A549 treated with RU486 at 1 μM for 4 hours (cell line): ENCODE results near the gene IFTAP. TPM values are rescaled to one million over a fixed set of nuclear protein-coding genes. Genes with fewer than 3 reads are reported as not detected.

ENCODE experiments used
- total RNA-seq: library from RNA; stranded (reverse); fragments of 200-300 nt; extraction: Qiagen RNA extraction; gene quantifications from 5 replicates; pipeline ENCODE4 v1.2.3, GENCODE V29; 2022; ENCODE audit warnings: low read depth

Gene IFTAP, protein sequence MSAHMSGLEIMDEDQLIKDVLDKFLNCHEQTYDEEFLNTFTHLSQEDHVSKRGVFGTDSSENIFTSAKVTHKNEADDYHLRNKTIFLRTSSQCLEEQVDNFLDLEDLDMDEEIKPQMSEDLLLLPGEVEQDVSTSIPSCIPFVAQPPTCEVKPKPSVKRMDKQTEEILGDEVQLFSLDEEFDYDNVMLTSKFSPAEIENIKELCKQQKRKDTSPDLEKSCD
- total RNA-seq, result 14.2 to 20.8 TPM (median 15.9 TPM) in 5 replicates

DNA sequence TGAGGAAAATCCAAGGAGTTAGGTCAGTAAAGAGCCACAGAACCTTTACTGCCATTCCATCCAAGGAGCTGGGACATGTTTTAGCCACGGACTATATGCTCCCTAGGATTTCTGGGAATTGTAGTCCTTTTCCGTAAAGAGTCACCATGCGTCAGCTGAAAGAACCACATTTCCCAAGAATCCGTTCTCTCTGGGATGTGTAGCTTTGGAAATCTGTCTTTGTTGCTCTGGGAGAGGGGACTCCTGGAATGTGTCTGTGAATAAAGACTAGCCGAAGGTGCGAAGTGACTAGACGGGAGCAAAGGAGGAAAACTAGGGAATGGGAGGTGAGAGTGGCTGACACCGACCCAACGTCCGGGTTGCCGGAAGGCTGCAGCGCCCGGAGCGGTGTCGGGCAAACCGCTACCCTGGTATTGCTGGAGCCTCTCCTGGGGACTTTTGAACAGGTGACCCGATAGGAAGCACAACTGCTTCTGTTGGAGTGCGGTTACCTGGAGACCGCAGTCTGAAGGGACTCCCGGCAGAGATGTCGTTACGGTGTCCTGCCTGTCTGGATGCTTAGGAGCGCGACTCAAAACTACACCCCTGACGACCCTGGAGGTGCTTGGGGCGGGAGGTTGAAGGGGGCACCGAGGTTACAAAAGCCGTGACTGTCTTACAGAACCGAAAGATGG is at the start of gene IFTAP:
Gene IFTAP (plus strand): TSS at position 187 of the 674 bp plus-strand sequence. CDS start 15,602 bp downstream, outside the sequence.

DNA sequence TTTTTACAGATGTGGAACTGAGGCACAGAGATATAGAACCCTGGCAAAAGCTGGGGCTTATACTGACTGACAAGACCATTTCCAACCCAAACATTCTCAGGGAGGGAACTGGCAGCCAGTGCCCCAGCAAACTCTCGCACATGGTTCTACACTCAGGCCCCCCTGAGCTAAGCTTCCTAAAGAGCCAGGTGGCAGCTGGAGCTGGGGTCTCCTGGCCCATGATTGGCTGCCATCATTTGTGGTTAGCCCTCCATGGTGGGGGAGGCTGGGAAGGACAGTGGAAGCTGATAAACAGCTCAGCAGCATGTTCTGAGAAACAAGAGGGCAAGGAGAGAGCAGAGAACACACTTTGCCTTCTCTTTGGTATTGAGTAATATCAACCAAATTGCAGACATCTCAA is 26.6 kb upstream of the IFTAP start, which contains the start of gene RAG1:
Gene RAG1 (plus strand): TSS at position 314 of the 400 bp plus-strand sequence. CDS start 5,298 bp downstream, outside the sequence.

DNA sequence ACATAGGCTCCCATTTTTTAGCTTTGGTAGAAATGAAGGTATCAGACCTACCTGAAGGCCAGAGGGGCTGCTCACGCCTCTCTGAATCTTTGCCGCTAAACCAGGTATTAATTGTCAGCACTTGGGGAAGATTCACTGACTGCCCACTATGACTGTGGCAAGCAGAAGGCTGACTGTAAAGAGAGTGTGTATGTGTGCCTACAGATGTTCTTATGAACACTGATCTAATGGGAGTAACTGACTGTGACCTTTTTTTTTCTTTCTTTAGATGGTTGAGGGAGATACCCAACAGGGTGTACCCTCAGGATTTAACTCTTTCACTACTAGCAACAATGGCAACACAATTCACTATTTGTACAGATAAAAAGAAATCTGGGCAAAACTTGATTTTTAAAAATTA is 3.7 kb downstream of the IFTAP start, which contains the start of gene RAG2:
Gene RAG2 (minus strand): TSS at position 186 of the 400 bp plus-strand sequence. CDS start 4,068 bp downstream, outside the sequence.

Other genes starting within 250 kb of the IFTAP start
- gene TRAF6, start 84.2 kb upstream of the IFTAP start, total RNA-seq, result 7.0 to 8.0 TPM (median 7.6 TPM) in 5 replicates
- gene RAG1, start 26.5 kb upstream of the IFTAP start, total RNA-seq, result 0.21 to 0.30 TPM (median 0.26 TPM) in 5 replicates
- not detected in 5 replicates for gene RAG2, start 3.7 kb downstream of the IFTAP start, total RNA-seq